Measurements from ENCODE around the gene BIRC2. TPM values are rescaled to one million over a fixed set of nuclear protein-coding genes. Genes with fewer than 3 reads are reported as not detected.

Gene BIRC2
- total and polyA plus RNA-seq, 4 donors: 16.7 to 99.9 (median 28.9) TPM

DNA sequence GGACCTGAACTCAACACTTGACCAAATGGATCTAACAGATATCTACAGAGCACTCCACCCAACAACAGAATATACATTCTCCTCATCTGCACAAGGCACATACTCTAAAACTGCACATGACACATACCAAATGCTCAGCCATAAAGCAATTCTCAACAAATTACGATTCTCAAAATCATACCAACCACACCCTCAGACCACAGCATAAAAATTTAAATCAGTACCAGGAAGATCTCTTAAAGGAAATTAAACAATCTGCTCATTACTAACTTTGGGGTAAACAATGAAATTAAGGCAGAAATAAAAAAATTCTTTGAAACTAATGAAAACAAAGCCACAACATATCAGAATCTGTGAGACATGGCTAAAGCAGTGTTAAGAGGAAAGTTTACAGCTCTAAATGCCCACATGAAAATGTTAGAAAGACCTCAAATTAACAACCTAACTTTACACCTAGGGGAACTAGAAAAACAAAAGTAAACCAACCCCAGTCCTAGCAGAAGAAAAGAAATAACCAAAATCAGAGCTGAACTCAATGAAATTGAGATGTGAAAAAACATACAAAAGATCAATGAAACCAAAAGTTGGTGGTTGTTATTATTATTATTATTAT is 68.4 kb downstream of the BIRC2 start:
- no peak overlapping the region for H3K4me3 ChIP-seq
- H3K27me3 ChIP-seq (ENCODE audit: control insufficient read depth in 3 of 3, insufficient read depth in 3 of 3, low read length in 2 of 3): no peaks in the 10 kb centered on the region
- TF ChIP-seq, protein P1, sequence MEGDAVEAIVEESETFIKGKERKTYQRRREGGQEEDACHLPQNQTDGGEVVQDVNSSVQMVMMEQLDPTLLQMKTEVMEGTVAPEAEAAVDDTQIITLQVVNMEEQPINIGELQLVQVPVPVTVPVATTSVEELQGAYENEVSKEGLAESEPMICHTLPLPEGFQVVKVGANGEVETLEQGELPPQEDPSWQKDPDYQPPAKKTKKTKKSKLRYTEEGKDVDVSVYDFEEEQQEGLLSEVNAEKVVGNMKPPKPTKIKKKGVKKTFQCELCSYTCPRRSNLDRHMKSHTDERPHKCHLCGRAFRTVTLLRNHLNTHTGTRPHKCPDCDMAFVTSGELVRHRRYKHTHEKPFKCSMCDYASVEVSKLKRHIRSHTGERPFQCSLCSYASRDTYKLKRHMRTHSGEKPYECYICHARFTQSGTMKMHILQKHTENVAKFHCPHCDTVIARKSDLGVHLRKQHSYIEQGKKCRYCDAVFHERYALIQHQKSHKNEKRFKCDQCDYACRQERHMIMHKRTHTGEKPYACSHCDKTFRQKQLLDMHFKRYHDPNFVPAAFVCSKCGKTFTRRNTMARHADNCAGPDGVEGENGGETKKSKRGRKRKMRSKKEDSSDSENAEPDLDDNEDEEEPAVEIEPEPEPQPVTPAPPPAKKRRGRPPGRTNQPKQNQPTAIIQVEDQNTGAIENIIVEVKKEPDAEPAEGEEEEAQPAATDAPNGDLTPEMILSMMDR (IDR thresholded peaks at IDR 0.05; ENCODE audit: control extremely low read depth, extremely low read depth): no peak
- ATAC-seq (ENCODE audit: insufficient read depth, low FRiP score) (no peak), DNase-seq (no peak)
- no peak overlapping the region for H3K27ac ChIP-seq (ENCODE audit: low read depth in 1 of 2, low read length in 1 of 2)
- 63 to 67% methylated on average over 1 of the region's 1 CpG for WGBS, 2 donors
- no peak overlapping the region for H3K9ac ChIP-seq (ENCODE audit: insufficient read depth in 1 of 2, low read length in 2 of 2)
- H3K36me3 ChIP-seq (ENCODE audit: control insufficient read depth in 4 of 4, insufficient read depth in 4 of 4, low read length in 4 of 4): peaks cover 0 to 2% (median under 1%) of the 10 kb centered on the region in 4 donors
- peaks cover 0 to 15% (median 3%) of the 10 kb centered on the region in 4 donors for H3K9me3 ChIP-seq (ENCODE audit: control insufficient read depth in 4 of 4, insufficient read depth in 3 of 4, low read length in 3 of 4)
- H3K4me1 ChIP-seq (ENCODE audit: control insufficient read depth in 5 of 5, insufficient read depth in 5 of 5, low read length in 5 of 5): peaks cover 0 to 6% (median 3%) of the 10 kb centered on the region in 5 donors

- ATAC-seq (ENCODE audit: insufficient read depth, low FRiP score): no peak
- no peaks in the 10 kb centered on the region for H3K4me1 ChIP-seq (ENCODE audit: control insufficient read depth in 5 of 5, insufficient read depth in 5 of 5, low read length in 5 of 5)
- no peaks in the 10 kb centered on the region for H3K27me3 ChIP-seq (ENCODE audit: control insufficient read depth in 3 of 3, insufficient read depth in 3 of 3, low read length in 2 of 3)
- peaks cover 0 to 15% (median 3%) of the 10 kb centered on the region in 4 donors for H3K9me3 ChIP-seq (ENCODE audit: control insufficient read depth in 4 of 4, insufficient read depth in 3 of 4, low read length in 3 of 4)
- WGBS, 2 donors: 95% methylated on average over 2 of the region's 2 CpGs
- no peak overlapping the region for H3K27ac ChIP-seq (ENCODE audit: low read depth in 1 of 2, low read length in 1 of 2)
- DNase-seq: no peak
- no peak overlapping the region for H3K4me3 ChIP-seq
- no peak overlapping the region for H3K9ac ChIP-seq (ENCODE audit: insufficient read depth in 1 of 2, low read length in 2 of 2)
- peaks cover 0 to 3% (median 1%) of the 10 kb centered on the region in 4 donors for H3K36me3 ChIP-seq (ENCODE audit: control insufficient read depth in 4 of 4, insufficient read depth in 4 of 4, low read length in 4 of 4)
- TF ChIP-seq, protein P1 (IDR thresholded peaks at IDR 0.05; ENCODE audit: control extremely low read depth, extremely low read depth): no peak
Measured at GRCh38 chr11:102416976-102417375, 70.0 kb downstream of the BIRC2 start.

- TF ChIP-seq, protein P1 (IDR thresholded peaks at IDR 0.05; ENCODE audit: control extremely low read depth, extremely low read depth): no peak
Measured at GRCh38 chr11:102419181-102419580, 72.2 kb downstream of the BIRC2 start.

More at GRCh38 chr11:102419181-102419580, 72.2 kb downstream of the BIRC2 start:
- Histone ChIP-seq H3K36me3 (ENCODE audit: control insufficient read depth in 4 of 4, insufficient read depth in 4 of 4, low read length in 4 of 4) (peaks cover 0 to 4% (median 1%) of the 10 kb centered on the region in 4 donors), H3K9me3 (ENCODE audit: control insufficient read depth in 4 of 4, insufficient read depth in 3 of 4, low read length in 3 of 4) (peaks cover 0 to 15% (median 3%) of the 10 kb centered on the region in 4 donors), H3K9ac (ENCODE audit: insufficient read depth in 1 of 2, low read length in 2 of 2) (no peak overlapping the region), H3K4me3 (no peak overlapping the region), H3K4me1 (ENCODE audit: control insufficient read depth in 5 of 5, insufficient read depth in 5 of 5, low read length in 5 of 5) (no peaks in the 10 kb centered on the region), H3K27ac (ENCODE audit: low read depth in 1 of 2, low read length in 1 of 2) (no peak overlapping the region), H3K27me3 (ENCODE audit: control insufficient read depth in 3 of 3, insufficient read depth in 3 of 3, low read length in 2 of 3) (no peaks in the 10 kb centered on the region)
- WGBS, 2 donors: 87 to 95% methylated on average over 3 of the region's 3 CpGs
- ATAC-seq (ENCODE audit: insufficient read depth, low FRiP score) (no peak), DNase-seq (no peak)

All from lung (tissue), 12 donors.